Measurements from ENCODE around the gene ZBTB46. TPM values are rescaled to one million over a fixed set of nuclear protein-coding genes. Genes with fewer than 3 reads are reported as not detected.

The ZBTB46 gene
- total and polyA plus RNA-seq, 4 donors = 0.79 to 12.1 (median 4.7) TPM

DNA sequence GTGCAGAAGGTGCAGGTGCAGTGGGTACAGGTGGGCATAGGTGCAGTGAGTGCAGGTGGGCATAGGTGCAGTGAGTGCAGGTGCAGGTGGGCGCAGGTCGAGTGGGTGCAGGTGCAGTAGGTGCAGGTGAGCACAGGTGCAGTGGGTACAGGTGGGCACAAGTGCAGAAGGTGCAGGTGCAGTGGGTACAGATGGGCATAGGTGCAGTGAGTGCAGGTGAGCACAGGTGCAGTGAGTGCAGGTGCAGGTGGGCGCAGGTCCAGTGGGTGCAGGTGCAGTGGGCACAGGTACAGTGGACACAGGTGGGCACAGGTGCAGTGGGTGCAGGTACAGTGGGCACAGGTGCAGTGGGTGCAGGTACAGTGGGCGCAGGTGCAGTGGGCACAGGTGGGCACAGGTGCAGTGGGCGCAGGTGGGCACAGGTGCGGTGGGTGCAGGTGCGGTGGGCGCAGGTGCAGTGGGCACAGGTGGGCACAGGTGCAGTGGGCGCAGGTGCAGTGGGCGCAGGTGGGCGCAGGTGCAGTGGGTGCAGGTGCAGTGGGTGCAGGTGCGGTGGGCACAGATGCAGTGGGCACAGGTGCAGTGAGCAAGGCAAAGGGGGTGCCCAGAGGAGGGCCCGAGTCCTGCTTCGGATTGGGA is 15.3 kb downstream of the ZBTB46 start:
- H3K9me3 ChIP-seq (ENCODE audit: control insufficient read depth in 4 of 4, low read length in 3 of 4) = no peaks in the 10 kb centered on the region
- TF ChIP-seq JUND (IDR thresholded peaks at IDR 0.05) = no peak
- TF ChIP-seq, protein P1, sequence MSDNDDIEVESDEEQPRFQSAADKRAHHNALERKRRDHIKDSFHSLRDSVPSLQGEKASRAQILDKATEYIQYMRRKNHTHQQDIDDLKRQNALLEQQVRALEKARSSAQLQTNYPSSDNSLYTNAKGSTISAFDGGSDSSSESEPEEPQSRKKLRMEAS (IDR thresholded peaks at IDR 0.05) = no peak
- no peak for TF ChIP-seq RAD21 (IDR thresholded peaks at IDR 0.05)
- TF ChIP-seq, protein P2, sequence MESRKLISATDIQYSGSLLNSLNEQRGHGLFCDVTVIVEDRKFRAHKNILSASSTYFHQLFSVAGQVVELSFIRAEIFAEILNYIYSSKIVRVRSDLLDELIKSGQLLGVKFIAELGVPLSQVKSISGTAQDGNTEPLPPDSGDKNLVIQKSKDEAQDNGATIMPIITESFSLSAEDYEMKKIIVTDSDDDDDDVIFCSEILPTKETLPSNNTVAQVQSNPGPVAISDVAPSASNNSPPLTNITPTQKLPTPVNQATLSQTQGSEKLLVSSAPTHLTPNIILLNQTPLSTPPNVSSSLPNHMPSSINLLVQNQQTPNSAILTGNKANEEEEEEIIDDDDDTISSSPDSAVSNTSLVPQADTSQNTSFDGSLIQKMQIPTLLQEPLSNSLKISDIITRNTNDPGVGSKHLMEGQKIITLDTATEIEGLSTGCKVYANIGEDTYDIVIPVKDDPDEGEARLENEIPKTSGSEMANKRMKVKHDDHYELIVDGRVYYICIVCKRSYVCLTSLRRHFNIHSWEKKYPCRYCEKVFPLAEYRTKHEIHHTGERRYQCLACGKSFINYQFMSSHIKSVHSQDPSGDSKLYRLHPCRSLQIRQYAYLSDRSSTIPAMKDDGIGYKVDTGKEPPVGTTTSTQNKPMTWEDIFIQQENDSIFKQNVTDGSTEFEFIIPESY (IDR thresholded peaks at IDR 0.05) = no peak
- TF ChIP-seq FOXA1 (IDR thresholded peaks at IDR 0.05) = no peak
- TF ChIP-seq EGR1 (IDR thresholded peaks at IDR 0.05; ENCODE audit: low read depth in 2 of 2) = no peak
- no peak for TF ChIP-seq NR2F2 (IDR thresholded peaks at IDR 0.05)
- no peaks in the 10 kb centered on the region for H3K27me3 ChIP-seq (ENCODE audit: control insufficient read depth in 4 of 4, insufficient read depth in 4 of 4, low read length in 3 of 4)
- H3K27ac ChIP-seq (ENCODE audit: low read depth in 1 of 2, low read length in 2 of 2) = no peak overlapping the region
- H3K9ac ChIP-seq (ENCODE audit: low read depth in 1 of 2, low read length in 2 of 2) = no peak overlapping the region
- peaks cover 0 to 6% (median 0%) of the 10 kb centered on the region in 4 donors for H3K4me1 ChIP-seq (ENCODE audit: control insufficient read depth in 4 of 4, insufficient read depth in 4 of 4, low read length in 3 of 4)
- no peak overlapping the region for H3K4me3 ChIP-seq (ENCODE audit: low read depth in 1 of 3, low read length in 3 of 3)
- no peak for DNase-seq (ENCODE audit: low spot score)
- WGBS = 91% methylated on average over 14 of the region's 14 CpGs
- no peaks in the 10 kb centered on the region for H3K36me3 ChIP-seq (ENCODE audit: control insufficient read depth in 4 of 4, insufficient read depth in 3 of 4, low read depth in 1 of 4, low read length in 3 of 4)

DNA sequence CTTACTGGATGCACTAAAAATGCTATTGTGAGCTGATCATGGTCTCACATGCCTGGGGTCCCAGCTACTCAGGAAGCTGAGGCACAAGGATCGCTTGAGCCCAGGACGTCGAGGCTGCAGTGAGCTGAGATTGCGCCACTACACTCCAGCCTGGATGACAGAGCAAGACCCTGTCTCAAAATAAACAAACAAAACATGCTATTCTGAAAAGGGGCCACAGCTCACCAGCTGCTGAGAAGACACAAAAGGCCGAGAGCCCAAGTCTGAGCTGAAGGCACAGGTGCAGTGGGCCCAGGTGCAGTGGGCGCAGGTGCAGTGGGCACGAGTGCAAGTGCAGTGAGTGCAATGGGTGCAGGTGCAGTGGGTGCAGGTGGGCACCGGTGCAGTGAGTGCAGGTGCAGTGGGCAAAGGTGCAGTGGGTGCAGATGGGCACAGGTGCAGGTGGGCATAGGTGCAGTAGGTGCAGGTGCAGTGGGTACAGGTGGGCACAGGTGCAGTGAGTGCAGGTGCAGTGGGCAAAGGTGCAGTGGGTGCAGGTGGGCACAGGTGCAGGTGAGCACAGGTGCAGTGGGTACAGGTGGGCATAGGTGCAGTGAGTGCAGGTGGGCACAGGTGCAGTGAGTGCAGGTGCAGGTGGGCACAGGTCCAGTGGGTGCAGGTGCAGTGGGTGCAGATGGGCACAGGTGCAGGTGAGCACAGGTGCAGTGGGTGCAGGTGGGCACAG is 16.0 kb downstream of the ZBTB46 start:
- Histone ChIP-seq H3K27me3 (ENCODE audit: control insufficient read depth in 4 of 4, insufficient read depth in 4 of 4, low read length in 3 of 4) (no peaks in the 10 kb centered on the region), H3K4me1 (ENCODE audit: control insufficient read depth in 4 of 4, insufficient read depth in 4 of 4, low read length in 3 of 4) (peaks cover 0 to 6% (median 0%) of the 10 kb centered on the region in 4 donors), H3K4me3 (ENCODE audit: low read depth in 1 of 3, low read length in 3 of 3) (no peak overlapping the region), H3K36me3 (ENCODE audit: control insufficient read depth in 4 of 4, insufficient read depth in 3 of 4, low read depth in 1 of 4, low read length in 3 of 4) (no peaks in the 10 kb centered on the region), H3K9me3 (ENCODE audit: control insufficient read depth in 4 of 4, low read length in 3 of 4) (no peaks in the 10 kb centered on the region), H3K27ac (ENCODE audit: low read depth in 1 of 2, low read length in 2 of 2) (no peak overlapping the region), H3K9ac (ENCODE audit: low read depth in 1 of 2, low read length in 2 of 2) (no peak overlapping the region)
- TF ChIP-seq HNF4G (IDR thresholded peaks at IDR 0.05) (no peak), RAD21 (IDR thresholded peaks at IDR 0.05) (no peak), RXRA (IDR thresholded peaks at IDR 0.05) (no peak), NR2F2 (IDR thresholded peaks at IDR 0.05) (no peak), JUND (IDR thresholded peaks at IDR 0.05) (no peak), FOXA1 (IDR thresholded peaks at IDR 0.05) (no peak), YY1 (IDR thresholded peaks at IDR 0.05) (no peak), GABPA (IDR thresholded peaks at IDR 0.05 in 1 of 2, conservative IDR thresholded peaks at IDR 0.05 in 1 of 2) (no peak), HNF4A (conservative IDR thresholded peaks at IDR 0.05) (no peak), SP1 (IDR thresholded peaks at IDR 0.05) (no peak), TAF1 (conservative IDR thresholded peaks at IDR 0.05) (no peak), EGR1 (IDR thresholded peaks at IDR 0.05; ENCODE audit: low read depth in 2 of 2) (no peak), FOXA2 (IDR thresholded peaks at IDR 0.05) (no peak)
- TF ChIP-seq, protein P3, sequence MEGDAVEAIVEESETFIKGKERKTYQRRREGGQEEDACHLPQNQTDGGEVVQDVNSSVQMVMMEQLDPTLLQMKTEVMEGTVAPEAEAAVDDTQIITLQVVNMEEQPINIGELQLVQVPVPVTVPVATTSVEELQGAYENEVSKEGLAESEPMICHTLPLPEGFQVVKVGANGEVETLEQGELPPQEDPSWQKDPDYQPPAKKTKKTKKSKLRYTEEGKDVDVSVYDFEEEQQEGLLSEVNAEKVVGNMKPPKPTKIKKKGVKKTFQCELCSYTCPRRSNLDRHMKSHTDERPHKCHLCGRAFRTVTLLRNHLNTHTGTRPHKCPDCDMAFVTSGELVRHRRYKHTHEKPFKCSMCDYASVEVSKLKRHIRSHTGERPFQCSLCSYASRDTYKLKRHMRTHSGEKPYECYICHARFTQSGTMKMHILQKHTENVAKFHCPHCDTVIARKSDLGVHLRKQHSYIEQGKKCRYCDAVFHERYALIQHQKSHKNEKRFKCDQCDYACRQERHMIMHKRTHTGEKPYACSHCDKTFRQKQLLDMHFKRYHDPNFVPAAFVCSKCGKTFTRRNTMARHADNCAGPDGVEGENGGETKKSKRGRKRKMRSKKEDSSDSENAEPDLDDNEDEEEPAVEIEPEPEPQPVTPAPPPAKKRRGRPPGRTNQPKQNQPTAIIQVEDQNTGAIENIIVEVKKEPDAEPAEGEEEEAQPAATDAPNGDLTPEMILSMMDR (IDR thresholded peaks at IDR 0.05; ENCODE audit: low read depth, low read length, missing input control) = no peak
- TF ChIP-seq, protein P4, sequence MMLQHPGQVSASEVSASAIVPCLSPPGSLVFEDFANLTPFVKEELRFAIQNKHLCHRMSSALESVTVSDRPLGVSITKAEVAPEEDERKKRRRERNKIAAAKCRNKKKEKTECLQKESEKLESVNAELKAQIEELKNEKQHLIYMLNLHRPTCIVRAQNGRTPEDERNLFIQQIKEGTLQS (IDR thresholded peaks at IDR 0.05) = no peak
- TF ChIP-seq, protein P1 (IDR thresholded peaks at IDR 0.05) = no peak
- TF ChIP-seq, protein P5, sequence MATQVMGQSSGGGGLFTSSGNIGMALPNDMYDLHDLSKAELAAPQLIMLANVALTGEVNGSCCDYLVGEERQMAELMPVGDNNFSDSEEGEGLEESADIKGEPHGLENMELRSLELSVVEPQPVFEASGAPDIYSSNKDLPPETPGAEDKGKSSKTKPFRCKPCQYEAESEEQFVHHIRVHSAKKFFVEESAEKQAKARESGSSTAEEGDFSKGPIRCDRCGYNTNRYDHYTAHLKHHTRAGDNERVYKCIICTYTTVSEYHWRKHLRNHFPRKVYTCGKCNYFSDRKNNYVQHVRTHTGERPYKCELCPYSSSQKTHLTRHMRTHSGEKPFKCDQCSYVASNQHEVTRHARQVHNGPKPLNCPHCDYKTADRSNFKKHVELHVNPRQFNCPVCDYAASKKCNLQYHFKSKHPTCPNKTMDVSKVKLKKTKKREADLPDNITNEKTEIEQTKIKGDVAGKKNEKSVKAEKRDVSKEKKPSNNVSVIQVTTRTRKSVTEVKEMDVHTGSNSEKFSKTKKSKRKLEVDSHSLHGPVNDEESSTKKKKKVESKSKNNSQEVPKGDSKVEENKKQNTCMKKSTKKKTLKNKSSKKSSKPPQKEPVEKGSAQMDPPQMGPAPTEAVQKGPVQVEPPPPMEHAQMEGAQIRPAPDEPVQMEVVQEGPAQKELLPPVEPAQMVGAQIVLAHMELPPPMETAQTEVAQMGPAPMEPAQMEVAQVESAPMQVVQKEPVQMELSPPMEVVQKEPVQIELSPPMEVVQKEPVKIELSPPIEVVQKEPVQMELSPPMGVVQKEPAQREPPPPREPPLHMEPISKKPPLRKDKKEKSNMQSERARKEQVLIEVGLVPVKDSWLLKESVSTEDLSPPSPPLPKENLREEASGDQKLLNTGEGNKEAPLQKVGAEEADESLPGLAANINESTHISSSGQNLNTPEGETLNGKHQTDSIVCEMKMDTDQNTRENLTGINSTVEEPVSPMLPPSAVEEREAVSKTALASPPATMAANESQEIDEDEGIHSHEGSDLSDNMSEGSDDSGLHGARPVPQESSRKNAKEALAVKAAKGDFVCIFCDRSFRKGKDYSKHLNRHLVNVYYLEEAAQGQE (IDR thresholded peaks at IDR 0.05) = no peak
- TF ChIP-seq, protein P2 (IDR thresholded peaks at IDR 0.05) = no peak
- 77% methylated on average over 8 of the region's 8 CpGs for WGBS
- DNase-seq (ENCODE audit: low spot score) = no peak
